GM12873 (cell line): ENCODE results near the gene NOP9.

Source experiments
- CTCF ChIP-seq: IDR thresholded peaks from 2 replicates; pipeline ENCODE4 v1.5.1; 2012; ENCODE audit warnings: low read depth, mild to moderate bottlenecking, moderate library complexity, low read length, control low read depth; ENCODE audit not compliant: insufficient read depth; ENCODE audit errors: missing control alignments

The NOP9 gene

GRCh38 chr14:24335461-24336171 lies 36.0 kb downstream of the NOP9 start:
- no peak for TF ChIP-seq CTCF

GRCh38 chr14:24337144-24337823 lies 37.6 kb downstream of the NOP9 start:
- TF ChIP-seq CTCF, result no peak

- no peak for TF ChIP-seq CTCF
These were observed 38.1 kb downstream of the NOP9 start for GRCh38 chr14:24337824-24338175.

- TF ChIP-seq CTCF, result no peak
These were observed 39.2 kb downstream of the NOP9 start for GRCh38 chr14:24338843-24339242.

GRCh38 chr14:24339284-24340151 lies 39.9 kb downstream of the NOP9 start, which contains the start of gene RIPK3:
Gene RIPK3 (minus strand): TSS chr14:24339991. CDS start chr14:24339826, 165 bp downstream.
- no peak for TF ChIP-seq CTCF

- TF ChIP-seq CTCF, result no peak
These were observed 41.0 kb downstream of the NOP9 start for GRCh38 chr14:24340606-24341005.

GRCh38 chr14:24342889-24343288 lies 43.2 kb downstream of the NOP9 start:
- no peak for TF ChIP-seq CTCF
